Peyer's patch (tissue), 4 donors: ENCODE data around the gene MYCBPAP.

Experiments
- POLR2A ChIP-seq, 2 donors: fragments of 450-650 bp; IDR thresholded peaks; one replicate each; pipeline ENCODE4 v1.5.1; 2017; ENCODE audit warnings: antibody characterized with exemption in 2 of 2, mild to moderate bottlenecking in 2 of 2, moderate library complexity in 2 of 2
- TF ChIP-seq, protein P1 (sequence below), 6 experiments: fragments of 450-650 bp in 4 of 6; fragments of 200-600 bp in 2 of 6; sonication (generic) in 1 of 6; IDR thresholded peaks; one replicate each; pipeline ENCODE4 v1.5.1; 2017 to 2019; ENCODE audit warnings: antibody characterized with exemption in 6 of 6, mild to moderate bottlenecking in 3 of 6, moderate library complexity in 1 of 6

DNA sequence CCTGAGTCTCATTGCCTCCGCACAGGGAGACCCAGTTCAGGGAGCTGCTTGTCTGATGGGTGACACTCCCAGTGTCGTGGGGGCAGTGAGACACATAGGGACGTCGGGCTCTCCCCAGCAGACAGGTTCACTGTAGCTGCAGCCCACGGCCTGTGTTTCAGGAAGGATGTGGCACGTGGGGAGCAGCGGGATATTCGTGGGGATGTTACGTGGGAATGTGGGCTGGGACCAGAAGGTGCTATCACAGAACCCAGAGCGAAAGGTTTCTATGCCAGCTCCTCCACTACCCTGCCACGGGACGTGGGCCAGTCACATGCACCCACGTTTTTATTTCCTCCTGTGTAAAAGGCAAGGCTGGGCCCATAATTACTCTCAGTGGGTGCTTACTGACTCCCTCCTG lies 68.6 kb downstream of the MYCBPAP start:
- TF ChIP-seq, protein P1, sequence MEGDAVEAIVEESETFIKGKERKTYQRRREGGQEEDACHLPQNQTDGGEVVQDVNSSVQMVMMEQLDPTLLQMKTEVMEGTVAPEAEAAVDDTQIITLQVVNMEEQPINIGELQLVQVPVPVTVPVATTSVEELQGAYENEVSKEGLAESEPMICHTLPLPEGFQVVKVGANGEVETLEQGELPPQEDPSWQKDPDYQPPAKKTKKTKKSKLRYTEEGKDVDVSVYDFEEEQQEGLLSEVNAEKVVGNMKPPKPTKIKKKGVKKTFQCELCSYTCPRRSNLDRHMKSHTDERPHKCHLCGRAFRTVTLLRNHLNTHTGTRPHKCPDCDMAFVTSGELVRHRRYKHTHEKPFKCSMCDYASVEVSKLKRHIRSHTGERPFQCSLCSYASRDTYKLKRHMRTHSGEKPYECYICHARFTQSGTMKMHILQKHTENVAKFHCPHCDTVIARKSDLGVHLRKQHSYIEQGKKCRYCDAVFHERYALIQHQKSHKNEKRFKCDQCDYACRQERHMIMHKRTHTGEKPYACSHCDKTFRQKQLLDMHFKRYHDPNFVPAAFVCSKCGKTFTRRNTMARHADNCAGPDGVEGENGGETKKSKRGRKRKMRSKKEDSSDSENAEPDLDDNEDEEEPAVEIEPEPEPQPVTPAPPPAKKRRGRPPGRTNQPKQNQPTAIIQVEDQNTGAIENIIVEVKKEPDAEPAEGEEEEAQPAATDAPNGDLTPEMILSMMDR (IDR thresholded peaks at IDR 0.05): no peak
- TF ChIP-seq POLR2A (IDR thresholded peaks at IDR 0.05): no peak
